ENCODE results near the gene UPF2.

GRCh38 chr10:11951695-11952094, 90.9 kb downstream of the UPF2 start:
- TF ChIP-seq CTCF (IDR thresholded peaks at IDR 0.05) (no peak), POLR2AphosphoS5 (IDR thresholded peaks at IDR 0.05) (no peak)

Measured in transverse colon (tissue), 4 donors.